Nephron progenitor cell (in vitro differentiated cells): ENCODE data around the gene PILRA.
"Not testable (repeated sequence)": the region's sequence is repeated elsewhere in the genome, so short reads cannot be mapped to it uniquely, and the experiment has no call there.

Experiments
- DNase-seq: peaks from one replicate; pipeline ENCODE4 v3.0.0; 2021
- H3K27ac Mint-ChIP-seq: 2 replicates; pipeline ENCODE4 v1.8.0; 2021; ENCODE audit warnings: mild to moderate bottlenecking, moderate library complexity, mixed read lengths
- H3K27me3 Mint-ChIP-seq: 2 replicates; pipeline ENCODE4 v1.8.0; 2021; ENCODE audit warnings: mild to moderate bottlenecking, low read depth, mixed read lengths; ENCODE audit not compliant: poor library complexity
- H3K36me3 Mint-ChIP-seq: 2 replicates; pipeline ENCODE4 v1.8.0; 2021; ENCODE audit warnings: low read depth, mixed read lengths
- H3K4me1 Mint-ChIP-seq: 2 replicates; pipeline ENCODE4 v1.8.0; 2021; ENCODE audit warnings: mixed read lengths
- H3K4me3 Mint-ChIP-seq: 2 replicates; pipeline ENCODE4 v1.8.0; 2021; ENCODE audit warnings: mild to moderate bottlenecking, moderate library complexity, mixed read lengths
- H3K9me3 Mint-ChIP-seq: 2 replicates; pipeline ENCODE4 v1.8.0; 2021; ENCODE audit warnings: mild to moderate bottlenecking, moderate library complexity, mixed read lengths
- TF ChIP-seq, protein P1 (sequence below): fragments of 200-600 bp; sonication (generic); IDR thresholded peaks from 2 replicates; pipeline ENCODE4 v1.5.0; 2021; ENCODE audit warnings: antibody characterized with exemption

The PILRA gene

DNA sequence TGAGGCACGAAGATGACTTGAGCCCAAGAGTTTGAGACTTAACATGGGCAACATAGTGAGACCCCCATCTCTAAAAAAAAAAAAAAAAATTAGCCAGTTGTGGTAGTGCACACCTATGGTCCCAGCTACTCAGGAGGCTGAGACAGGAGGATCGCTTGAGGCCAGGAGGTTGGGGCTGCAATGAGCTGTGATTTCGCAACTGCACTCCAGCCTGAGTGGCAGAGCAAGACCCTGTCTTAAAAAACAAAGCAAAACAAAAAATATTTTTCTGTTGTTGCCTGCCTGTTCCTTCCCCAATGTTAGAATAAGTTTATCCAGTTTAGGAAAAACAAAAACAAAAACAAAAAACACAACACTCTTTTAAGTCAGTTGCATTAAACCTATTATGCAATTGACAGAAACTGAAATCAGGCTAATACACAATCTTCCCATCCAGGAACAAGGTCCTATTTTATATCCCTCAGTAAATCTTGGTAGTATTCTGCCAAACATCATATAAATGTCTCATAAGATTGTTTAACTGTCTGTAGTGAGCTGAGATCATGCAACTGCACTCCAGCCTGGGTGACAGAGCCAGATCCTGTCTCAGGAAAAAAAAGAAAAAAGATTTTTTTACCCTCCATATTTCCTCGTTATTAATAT, 4.9 kb downstream of the PILRA start:
- no peak for DNase-seq
- Mint-ChIP-seq H3K4me3 (no peak overlapping the region), H3K9me3 (peaks cover 3% of the 10 kb centered on the region), H3K27me3 (no peaks in the 10 kb centered on the region), H3K36me3 (peaks cover 20% of the 10 kb centered on the region), H3K27ac (no peak overlapping the region), H3K4me1 (peaks cover 27% of the 10 kb centered on the region)
- TF ChIP-seq, protein P1, sequence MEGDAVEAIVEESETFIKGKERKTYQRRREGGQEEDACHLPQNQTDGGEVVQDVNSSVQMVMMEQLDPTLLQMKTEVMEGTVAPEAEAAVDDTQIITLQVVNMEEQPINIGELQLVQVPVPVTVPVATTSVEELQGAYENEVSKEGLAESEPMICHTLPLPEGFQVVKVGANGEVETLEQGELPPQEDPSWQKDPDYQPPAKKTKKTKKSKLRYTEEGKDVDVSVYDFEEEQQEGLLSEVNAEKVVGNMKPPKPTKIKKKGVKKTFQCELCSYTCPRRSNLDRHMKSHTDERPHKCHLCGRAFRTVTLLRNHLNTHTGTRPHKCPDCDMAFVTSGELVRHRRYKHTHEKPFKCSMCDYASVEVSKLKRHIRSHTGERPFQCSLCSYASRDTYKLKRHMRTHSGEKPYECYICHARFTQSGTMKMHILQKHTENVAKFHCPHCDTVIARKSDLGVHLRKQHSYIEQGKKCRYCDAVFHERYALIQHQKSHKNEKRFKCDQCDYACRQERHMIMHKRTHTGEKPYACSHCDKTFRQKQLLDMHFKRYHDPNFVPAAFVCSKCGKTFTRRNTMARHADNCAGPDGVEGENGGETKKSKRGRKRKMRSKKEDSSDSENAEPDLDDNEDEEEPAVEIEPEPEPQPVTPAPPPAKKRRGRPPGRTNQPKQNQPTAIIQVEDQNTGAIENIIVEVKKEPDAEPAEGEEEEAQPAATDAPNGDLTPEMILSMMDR = no peak

DNA sequence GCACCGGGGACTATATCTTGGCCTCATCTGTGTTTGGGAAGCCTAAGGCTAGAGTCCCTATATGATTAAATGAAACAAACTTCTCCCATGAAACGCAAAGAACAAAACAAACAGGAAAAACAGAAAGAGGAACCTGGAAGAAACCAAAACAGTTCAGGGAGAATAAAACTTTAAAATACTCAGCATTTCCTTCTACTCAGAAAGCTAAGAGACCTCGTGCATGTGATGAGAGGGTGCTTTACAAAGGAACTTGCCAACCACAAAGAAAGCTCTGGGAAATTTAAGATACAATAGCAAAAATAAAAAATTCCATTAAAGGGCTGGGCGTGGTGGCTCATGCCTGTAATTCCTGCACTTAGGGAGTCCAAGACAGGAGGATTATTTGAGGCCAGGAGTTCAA, 6.9 kb downstream of the PILRA start:
- TF ChIP-seq, protein P1 = no peak
- Mint-ChIP-seq H3K9me3 (peaks cover 3% of the 10 kb centered on the region), H3K4me3 (no peak overlapping the region), H3K27me3 (no peaks in the 10 kb centered on the region), H3K36me3 (peaks cover 20% of the 10 kb centered on the region), H3K4me1 (peaks cover 12% of the 10 kb centered on the region), H3K27ac (no peak overlapping the region)
- DNase-seq = no peak

DNA sequence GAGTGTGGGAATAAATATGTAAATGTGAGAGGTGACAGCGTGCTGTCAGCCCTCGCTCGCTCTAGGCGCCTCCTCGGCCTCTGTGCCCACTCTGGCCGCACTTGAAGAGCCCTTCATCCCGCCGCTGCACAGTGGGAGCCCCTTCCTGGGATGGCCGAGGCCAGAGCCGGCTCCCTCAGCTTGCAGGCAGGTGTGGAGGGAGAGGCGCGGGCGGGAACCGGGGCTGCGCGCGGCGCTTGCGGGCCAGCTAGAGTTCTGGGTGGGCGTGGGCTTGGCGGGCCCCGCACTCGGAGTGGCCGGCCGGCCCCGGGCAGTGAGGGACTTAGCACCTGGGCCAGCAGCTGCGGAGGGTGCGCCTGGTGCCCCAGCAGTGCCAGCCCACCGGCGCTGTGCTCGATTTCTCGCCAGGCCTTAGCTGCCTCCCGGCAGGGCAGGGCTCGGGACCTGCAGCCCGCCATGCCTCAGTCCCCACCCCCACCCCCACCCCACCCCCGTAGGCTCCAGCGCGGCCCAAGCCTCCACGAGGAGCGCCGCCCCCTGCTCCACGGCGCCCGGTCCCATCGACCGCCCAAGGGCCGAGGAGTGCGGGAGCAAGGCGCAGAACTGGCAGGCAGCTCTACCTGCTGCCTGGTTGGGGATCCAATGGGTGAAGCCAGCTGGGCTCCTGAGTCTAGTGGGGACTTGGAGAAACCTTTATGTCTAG, 8.4 kb downstream of the PILRA start:
- H3K9me3 Mint-ChIP-seq, DNase-seq, H3K27ac Mint-ChIP-seq, H3K4me1 Mint-ChIP-seq, H3K4me3 Mint-ChIP-seq, H3K27me3 Mint-ChIP-seq: not testable (repeated sequence)
- peaks cover 11% of the 10 kb centered on the region for H3K36me3 Mint-ChIP-seq

DNA sequence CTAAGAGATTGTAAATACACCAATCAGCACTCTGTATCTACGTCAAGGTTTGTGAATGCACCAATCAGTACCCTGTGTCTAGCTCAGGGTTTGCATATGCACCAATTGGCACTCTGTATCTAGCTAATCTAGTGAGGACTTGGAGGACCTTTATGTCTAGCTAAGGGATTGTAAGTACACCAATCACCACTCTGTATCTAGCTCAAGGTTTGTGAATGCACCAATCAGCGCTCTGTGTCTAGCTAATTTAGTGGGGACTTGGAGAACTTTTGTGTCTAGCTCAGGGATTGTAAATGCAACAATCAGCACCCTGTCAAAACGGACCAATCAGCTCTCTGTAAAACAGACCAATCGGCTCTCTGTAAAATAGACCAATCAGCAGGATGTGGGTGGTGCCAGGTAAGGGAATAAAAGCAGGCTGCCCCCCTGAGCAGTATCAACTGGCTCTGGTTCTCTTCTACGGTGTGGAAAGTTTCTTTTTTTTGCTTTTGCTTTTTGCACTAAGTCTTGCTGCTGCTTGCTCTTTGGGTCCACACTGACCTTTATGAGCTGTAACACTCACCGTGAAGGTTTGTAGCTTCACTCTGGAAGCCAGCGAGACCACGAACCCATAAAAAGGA, 9.1 kb downstream of the PILRA start:
- peak overlapping the region; percentile 26 for H3K27ac Mint-ChIP-seq
- not testable (repeated sequence) for H3K9me3 Mint-ChIP-seq, H3K27me3 Mint-ChIP-seq, H3K4me1 Mint-ChIP-seq, H3K4me3 Mint-ChIP-seq, DNase-seq
- peaks cover 11% of the 10 kb centered on the region for H3K36me3 Mint-ChIP-seq

DNA sequence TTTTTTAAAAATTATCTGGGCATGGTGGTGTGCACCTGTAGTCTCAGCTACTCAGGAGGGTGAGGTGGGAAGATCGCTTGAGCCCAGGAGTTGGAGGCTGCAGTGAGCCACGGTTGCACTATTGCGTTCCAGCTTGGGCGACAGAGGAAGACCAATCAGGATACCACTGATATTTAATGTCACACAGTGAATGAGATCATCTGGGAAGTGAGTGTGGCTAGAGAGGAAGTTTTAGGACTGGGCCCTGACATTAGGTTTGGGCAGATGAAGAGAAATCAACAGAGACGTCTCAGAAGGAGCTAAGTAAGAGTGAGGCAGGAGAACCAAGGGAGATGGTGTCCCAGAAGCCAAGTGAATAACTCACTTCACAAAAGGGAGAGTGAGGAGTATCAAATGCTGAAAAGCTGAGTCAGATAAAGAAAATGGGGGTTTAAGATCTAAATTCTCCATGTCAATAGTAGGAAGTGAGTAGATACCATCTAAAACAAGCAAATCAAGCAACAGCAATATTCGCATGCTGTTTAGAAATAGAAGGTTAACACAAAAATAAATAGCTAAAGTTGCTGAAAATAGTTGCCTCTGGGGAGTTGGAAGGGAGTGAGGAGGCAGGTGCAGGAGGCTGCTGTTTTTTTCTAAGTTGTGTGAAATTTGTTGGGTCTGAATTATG, 11.5 kb downstream of the PILRA start:
- Mint-ChIP-seq H3K27me3 (peaks cover 3% of the 10 kb centered on the region), H3K4me3 (no peak overlapping the region), H3K9me3 (peaks cover 3% of the 10 kb centered on the region), H3K27ac (no peak overlapping the region), H3K4me1 (peaks cover 7% of the 10 kb centered on the region), H3K36me3 (peaks cover 5% of the 10 kb centered on the region)
- no peak for DNase-seq
- TF ChIP-seq, protein P1 = no peak

DNA sequence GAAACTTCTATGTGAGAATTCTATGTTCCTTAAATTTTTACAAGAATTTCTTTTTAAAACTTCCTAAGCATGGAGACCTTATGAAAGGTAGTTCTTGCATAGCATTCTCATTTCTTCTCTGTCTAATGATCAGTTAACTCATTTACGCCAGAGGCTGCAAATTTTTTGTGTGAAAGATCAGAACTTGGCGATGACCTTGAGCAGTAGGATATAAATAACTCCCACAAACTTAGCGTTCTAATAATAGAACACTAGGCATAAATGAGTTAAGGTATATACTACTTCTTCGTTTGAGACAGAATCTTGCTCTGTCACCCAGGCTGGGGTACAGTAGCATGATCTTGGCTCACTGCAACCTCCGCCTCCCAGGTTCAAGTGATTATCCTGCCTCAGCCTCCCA, 13.7 kb downstream of the PILRA start:
- H3K4me3 Mint-ChIP-seq = no peak overlapping the region
- peaks cover 19% of the 10 kb centered on the region for H3K4me1 Mint-ChIP-seq
- DNase-seq = no peak
- H3K27me3 Mint-ChIP-seq = peaks cover 10% of the 10 kb centered on the region
- H3K9me3 Mint-ChIP-seq = no peaks in the 10 kb centered on the region
- H3K27ac Mint-ChIP-seq = no peak overlapping the region
- no peaks in the 10 kb centered on the region for H3K36me3 Mint-ChIP-seq
- TF ChIP-seq, protein P1 = no peak
